Stimulated activated naive B cell treated with anti-CD40 and anti-IgM and Interleukin-4, amounts not matched to agents 10 μg/mL and 1 μg/mL and 100 μg/mL, for 72 hours (primary cell): Measurements from ENCODE around the gene TNFRSF13B.
"Not testable (repeated sequence)": the region's sequence is repeated elsewhere in the genome, so short reads cannot be mapped to it uniquely, and the experiment has no call there.

ENCODE experiments used
- ATAC-seq, 2 donors: fragments of 150-1000 bp; cut with Tn5 transposase; replicated peaks; 2 replicates each; pipeline ENCODE4 v1.10.0; 2021; ENCODE audit warnings: moderate library complexity in 1 of 2
- DNase-seq: peaks from one replicate; pipeline ENCODE4 v3.0.0; 2021
- H3K27ac Mint-ChIP-seq: one replicate; pipeline ENCODE4 v1.8.0; 2022; ENCODE audit warnings: mild to moderate bottlenecking, mixed read lengths
- H3K27me3 Mint-ChIP-seq, 2 donors: one replicate each; pipeline ENCODE4 v1.8.0; 2022; ENCODE audit warnings: mixed read lengths in 2 of 2
- H3K36me3 Mint-ChIP-seq, 2 donors: one replicate each; pipeline ENCODE4 v1.8.0; 2022; ENCODE audit warnings: mixed read lengths in 2 of 2, mild to moderate bottlenecking in 1 of 2
- H3K4me1 Mint-ChIP-seq, 2 donors: one replicate each; pipeline ENCODE4 v1.8.0; 2022; ENCODE audit warnings: mixed read lengths in 2 of 2, mild to moderate bottlenecking in 1 of 2
- H3K4me3 Mint-ChIP-seq, 2 donors: one replicate each; pipeline ENCODE4 v1.8.0; 2022; ENCODE audit warnings: mild to moderate bottlenecking in 2 of 2, mixed read lengths in 2 of 2, moderate library complexity in 1 of 2
- H3K9me3 Mint-ChIP-seq, 2 donors: one replicate each; pipeline ENCODE4 v1.8.0; 2022; ENCODE audit warnings: mixed read lengths in 2 of 2, mild to moderate bottlenecking in 1 of 2

The TNFRSF13B gene

DNA sequence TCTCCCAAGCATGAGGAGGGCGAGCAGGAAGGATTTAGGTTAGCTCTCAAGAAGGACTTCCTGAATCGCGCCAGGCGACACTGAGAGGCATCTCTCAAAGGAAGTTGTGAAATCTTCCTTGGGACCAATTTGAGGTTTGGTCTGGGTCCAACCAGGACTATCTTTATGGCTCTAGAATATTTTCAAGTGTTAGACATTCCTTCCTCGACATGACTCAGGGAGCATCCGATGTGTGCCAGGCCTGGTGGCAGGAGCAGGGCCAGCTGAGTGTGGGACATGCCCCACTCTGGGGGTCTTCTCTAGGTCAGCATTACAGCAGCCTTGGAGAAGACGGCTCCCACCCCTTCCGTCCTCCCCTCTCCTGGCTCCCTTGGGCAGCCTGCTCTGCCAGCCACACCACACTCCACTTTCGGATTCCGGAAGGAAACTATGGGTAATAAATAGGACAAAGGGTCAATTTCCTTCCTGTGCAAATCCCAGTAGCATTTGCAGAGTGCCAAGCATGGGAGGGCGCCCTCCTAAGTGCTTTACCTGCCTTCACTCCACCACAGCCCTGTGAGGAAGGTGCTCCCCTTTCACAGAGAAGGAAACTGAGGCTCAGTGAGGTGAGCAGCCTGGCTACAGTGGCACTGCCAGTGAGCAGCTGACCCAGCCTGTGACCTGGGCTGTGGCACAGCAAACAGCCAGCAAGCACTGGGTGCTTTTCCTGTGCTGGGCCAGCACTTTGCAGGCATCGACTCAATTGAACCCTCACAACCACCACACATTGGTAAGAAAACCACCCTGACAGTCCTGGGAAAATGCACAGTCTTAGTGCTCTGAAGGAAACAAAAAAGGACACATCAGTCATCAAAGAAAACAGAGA is 39.4 kb upstream of the TNFRSF13B start:
- not testable (repeated sequence) for H3K4me3 Mint-ChIP-seq, H3K27ac Mint-ChIP-seq, DNase-seq, H3K9me3 Mint-ChIP-seq, ATAC-seq, H3K27me3 Mint-ChIP-seq, H3K36me3 Mint-ChIP-seq
- H3K4me1 Mint-ChIP-seq, result peaks cover 4 to 14% of the 10 kb centered on the region in 2 donors

DNA sequence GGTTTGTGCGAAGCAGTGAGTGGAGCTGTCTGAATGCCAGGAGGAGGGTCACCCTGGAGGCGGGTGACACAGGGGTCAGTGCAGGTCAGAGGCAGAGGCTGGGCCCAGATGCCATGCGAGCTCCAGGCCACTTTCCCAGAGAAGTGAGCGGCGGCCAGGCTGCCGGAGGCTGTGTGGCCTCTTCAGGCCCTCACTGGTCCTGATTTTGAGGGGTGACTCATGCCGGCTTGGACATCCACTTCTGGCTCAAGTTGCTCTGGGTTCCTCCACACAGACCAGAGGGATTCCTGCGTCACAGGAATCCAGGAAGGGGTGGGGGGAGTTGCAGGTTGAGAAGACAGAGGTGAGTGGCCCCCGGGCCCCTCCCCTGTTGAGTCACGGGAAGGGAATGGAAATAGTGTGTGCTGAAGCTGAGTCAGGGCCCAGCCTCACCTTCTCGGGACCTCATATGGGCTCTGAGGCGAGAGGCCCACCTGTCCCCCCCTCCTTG is 38.7 kb upstream of the TNFRSF13B start:
- not testable (repeated sequence) for H3K27me3 Mint-ChIP-seq, H3K27ac Mint-ChIP-seq, H3K36me3 Mint-ChIP-seq, DNase-seq, H3K4me1 Mint-ChIP-seq, H3K9me3 Mint-ChIP-seq, H3K4me3 Mint-ChIP-seq, ATAC-seq

DNA sequence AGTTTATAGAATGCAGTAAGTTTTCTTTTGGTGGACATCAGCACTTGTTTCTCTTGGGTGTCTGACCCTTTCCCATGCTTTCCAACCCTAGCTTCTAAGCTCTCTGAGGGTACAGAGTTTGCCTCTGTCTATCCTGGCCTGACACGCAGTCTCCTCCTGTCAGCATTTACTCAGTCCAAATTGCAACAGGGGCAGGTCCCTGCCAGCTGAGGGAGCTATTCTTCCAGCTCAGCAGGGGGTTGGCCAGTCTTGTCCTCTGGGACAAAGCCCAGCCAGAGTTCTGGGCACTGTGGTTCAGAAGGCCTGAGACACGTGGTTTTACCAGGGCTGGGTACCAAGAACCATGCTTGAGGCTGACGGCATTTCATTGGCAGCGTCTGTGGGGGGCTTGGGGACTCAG is 38.1 kb upstream of the TNFRSF13B start:
- H3K27me3 Mint-ChIP-seq, H3K36me3 Mint-ChIP-seq, H3K9me3 Mint-ChIP-seq, H3K4me1 Mint-ChIP-seq, H3K4me3 Mint-ChIP-seq, H3K27ac Mint-ChIP-seq, ATAC-seq, DNase-seq: not testable (repeated sequence)

DNA sequence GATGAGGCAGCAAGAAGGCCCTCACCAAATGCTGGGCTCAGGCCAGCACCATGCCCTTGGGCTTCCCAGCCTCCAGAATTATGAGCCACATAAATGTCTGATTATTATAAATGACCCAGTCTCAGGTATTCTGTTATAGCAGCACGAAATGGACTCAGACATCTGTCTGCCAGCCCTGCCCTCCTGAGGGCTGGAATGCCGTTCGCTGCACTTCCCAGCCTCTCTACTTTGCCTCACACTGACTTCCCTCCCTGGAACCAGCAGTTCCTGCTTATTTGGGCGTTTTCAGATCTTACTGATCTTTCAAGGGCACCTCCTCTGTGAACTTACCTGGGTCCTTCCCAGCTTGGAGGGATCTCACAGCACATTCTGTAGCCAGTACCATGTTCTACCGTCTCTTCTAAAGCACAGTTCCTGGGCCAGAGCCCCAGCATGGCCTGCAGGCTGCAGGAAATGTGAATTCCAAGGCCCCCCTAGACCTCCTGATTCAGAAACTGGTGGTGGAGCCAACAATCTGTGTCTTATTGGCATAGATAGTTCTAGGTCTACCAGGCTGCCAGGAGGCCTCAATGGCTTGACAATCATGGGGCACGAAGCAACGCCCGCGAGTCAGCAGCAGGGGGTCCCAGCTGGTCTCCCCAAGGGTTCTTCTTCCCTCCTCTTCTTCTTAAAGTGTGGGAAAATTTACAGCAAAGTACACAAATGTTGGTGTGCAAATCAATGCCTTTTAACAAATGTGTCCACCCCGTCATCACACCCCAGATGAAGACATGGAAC is 36.9 kb upstream of the TNFRSF13B start:
- not testable (repeated sequence) for H3K27ac Mint-ChIP-seq, DNase-seq

DNA sequence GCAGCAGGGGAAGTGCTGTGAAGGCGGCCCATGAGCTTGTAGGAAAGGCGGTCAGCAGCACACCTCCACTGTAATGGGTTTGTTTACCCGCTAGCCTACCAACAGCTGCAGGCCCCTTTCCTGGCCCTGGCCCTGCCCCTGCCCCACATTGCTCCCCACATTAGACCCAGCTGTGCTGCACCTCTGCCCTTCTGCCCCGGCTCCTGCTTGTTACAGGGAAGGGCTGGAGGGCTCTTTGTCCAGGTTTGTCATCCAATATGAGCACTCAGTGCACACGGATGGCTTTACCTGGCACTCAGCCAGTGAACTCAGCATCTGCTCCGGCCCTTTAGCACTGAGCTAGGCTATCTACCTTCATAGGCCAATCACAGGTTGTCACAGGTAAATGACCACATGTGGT is 36.0 kb upstream of the TNFRSF13B start:
- H3K27ac Mint-ChIP-seq, H3K4me1 Mint-ChIP-seq, H3K4me3 Mint-ChIP-seq, H3K36me3 Mint-ChIP-seq, H3K9me3 Mint-ChIP-seq, DNase-seq, H3K27me3 Mint-ChIP-seq, ATAC-seq: not testable (repeated sequence)

More for the DNA sequence above, 36.9 kb upstream of the TNFRSF13B start:
- not testable (repeated sequence) for ATAC-seq, H3K9me3 Mint-ChIP-seq, H3K36me3 Mint-ChIP-seq, H3K4me1 Mint-ChIP-seq, H3K4me3 Mint-ChIP-seq, H3K27me3 Mint-ChIP-seq

DNA sequence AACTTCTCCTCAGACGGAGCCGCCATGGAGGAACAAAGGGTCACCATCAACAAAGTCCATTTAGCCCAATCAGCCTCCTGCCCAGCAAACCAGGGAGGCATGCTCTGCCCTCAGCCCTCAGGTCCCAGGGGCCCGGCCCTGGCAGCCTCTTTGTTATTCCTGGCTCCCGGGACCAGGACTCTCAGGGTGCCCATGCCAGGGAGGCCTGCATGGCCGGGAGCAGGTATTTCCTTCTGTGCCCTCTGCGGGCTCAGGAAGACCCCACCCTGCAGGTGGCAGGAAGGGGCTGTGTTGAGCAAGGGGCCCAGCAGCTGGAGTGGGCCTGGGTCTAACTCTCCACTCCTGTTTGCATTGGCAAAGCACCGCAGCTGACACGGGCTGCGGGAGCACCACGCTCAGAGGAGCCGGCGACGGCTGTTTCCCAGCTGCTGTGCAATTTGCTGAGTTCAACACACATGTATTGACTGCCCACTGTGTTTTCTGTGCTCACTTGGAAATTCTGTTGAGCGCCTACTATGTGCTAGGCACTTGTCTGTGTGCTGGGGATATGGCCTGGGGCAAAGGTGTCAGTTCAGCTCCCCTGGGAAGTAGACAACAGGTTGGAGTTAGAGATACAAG is 33.2 kb upstream of the TNFRSF13B start:
- H3K27me3 Mint-ChIP-seq, H3K4me3 Mint-ChIP-seq, H3K9me3 Mint-ChIP-seq, H3K36me3 Mint-ChIP-seq, H3K27ac Mint-ChIP-seq, H3K4me1 Mint-ChIP-seq, DNase-seq, ATAC-seq: not testable (repeated sequence)

DNA sequence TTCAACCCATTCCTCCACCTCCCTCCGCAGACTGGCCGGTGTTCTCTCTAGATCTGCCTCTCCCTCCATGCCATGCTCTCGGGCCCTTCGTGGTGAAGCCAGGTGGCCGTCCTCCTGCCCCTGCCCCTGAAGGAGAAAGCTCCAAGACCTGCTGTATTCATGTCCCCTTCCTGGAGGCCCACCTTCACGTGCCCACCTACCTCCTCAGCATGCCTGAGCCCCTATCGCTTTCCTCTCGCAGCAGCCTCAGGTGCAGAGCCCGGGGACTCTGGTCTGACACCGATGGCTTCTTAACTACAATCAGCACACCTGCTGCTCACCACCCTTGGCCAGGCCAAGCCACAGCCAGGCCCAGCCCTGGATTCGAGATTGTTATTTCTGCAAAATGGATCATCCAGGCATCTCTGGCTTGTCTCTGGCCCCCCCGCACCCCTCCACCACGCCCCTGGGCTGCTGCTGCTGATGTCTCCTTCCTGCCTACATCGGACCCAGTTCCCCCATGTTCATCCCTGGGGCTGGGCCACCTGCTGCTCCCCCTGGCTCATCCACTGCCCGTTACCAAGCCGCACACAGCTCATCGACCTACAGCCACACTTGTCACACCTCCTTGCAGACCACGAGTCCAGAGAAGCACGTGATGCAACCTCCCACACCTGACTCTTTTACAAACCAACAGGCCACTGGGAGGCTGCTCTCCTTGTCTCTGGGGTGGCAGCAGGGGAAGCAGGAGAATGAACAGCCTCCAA is 32.5 kb upstream of the TNFRSF13B start:
- Mint-ChIP-seq H3K4me1 (peaks cover 5 to 7% of the 10 kb centered on the region in 2 donors), H3K9me3 (no peaks in the 10 kb centered on the region), H3K4me3 (no peak overlapping the region), H3K36me3 (peaks cover 0 to 1% of the 10 kb centered on the region in 2 donors), H3K27me3 (no peaks in the 10 kb centered on the region), H3K27ac (no peak overlapping the region)
- DNase-seq (no peak), ATAC-seq (no peak)

DNA sequence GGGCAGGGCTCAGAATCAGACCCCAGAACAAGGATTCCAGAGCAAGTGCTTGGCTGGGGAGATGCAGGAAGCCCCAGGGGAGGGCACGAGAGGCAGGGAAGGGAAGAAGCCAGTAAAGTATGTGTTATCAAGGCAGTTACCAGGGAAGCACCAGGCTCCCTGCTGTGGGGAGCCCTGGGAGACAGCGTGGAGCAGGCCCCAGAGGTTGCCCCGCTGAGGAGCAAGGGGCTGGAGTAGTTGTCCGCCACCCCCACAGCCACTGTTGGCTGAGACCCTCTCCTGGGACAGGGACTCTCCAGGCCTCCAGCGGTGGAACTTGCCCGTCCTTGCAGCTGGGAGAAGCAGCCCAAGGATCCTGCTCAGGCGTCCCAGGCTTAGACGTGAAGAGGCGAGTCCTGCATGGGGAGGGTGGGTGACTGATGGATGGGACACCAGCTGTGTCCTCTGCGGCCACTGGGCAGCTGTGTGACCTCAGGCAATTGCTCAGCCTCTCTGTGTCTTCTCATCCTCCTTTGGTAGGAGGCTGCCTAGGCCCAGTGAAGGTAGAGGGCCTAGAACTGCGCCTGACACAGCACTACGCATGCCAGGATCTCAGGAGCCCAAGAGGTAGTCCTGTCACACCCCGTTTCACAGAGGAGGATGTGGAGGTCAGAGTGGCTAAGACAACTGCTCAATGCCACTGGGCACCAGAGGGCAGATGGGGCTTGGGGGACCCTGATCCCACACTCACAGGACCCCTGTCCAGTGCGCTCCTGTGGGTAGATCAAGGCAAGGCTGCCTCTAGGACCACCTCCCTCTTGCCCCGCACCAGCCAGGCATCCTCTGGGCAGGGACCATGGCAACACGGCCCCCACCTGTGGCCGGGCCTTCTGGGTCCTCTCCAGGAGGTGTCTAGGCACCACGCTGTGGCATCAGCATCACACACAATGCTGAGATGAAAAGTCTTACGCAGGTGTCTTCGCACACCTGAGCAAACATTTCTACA is 31.1 kb upstream of the TNFRSF13B start:
- not testable (repeated sequence) for H3K4me1 Mint-ChIP-seq, H3K27ac Mint-ChIP-seq, H3K4me3 Mint-ChIP-seq, H3K36me3 Mint-ChIP-seq, DNase-seq, H3K9me3 Mint-ChIP-seq, ATAC-seq, H3K27me3 Mint-ChIP-seq

DNA sequence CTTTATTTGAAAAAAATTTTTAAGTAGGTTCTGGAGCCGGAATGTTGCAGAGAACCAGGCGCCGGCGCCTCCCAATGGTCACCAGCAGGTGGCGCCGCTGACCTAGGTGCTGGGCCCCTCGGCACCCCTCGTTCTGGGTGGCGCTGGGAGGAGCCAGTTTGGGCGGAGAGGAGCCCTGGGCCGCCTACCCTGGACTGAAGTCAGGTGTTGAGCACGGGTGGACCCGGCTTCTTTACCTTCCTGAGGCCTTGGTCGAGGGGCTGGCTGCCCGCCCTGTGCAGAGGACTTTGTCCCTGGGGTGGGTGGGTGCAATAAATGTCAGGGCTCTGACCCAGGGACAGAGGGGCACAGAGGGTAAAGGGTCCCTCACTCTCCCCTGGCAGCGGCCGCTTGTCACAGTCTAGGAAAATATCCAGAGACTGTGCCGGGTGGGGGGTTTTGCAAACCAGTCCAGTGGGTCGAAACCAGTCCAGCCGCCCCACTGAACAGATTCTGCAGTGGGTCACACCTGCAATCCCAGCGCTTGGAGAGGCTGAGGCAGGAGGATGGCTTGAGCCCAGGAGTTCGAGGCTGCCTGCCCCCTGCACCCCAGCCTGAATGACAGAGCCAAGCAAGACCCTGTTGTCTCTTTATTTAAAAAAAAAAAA is 30.1 kb upstream of the TNFRSF13B start:
- Mint-ChIP-seq H3K27ac (no peak overlapping the region), H3K9me3 (no peaks in the 10 kb centered on the region), H3K4me1 (peaks cover 5 to 7% of the 10 kb centered on the region in 2 donors), H3K36me3 (peaks cover 0 to 1% of the 10 kb centered on the region in 2 donors), H3K27me3 (no peaks in the 10 kb centered on the region), H3K4me3 (no peak overlapping the region)
- DNase-seq (peak; percentile 66), ATAC-seq (peak; percentile 97 to 98)

DNA sequence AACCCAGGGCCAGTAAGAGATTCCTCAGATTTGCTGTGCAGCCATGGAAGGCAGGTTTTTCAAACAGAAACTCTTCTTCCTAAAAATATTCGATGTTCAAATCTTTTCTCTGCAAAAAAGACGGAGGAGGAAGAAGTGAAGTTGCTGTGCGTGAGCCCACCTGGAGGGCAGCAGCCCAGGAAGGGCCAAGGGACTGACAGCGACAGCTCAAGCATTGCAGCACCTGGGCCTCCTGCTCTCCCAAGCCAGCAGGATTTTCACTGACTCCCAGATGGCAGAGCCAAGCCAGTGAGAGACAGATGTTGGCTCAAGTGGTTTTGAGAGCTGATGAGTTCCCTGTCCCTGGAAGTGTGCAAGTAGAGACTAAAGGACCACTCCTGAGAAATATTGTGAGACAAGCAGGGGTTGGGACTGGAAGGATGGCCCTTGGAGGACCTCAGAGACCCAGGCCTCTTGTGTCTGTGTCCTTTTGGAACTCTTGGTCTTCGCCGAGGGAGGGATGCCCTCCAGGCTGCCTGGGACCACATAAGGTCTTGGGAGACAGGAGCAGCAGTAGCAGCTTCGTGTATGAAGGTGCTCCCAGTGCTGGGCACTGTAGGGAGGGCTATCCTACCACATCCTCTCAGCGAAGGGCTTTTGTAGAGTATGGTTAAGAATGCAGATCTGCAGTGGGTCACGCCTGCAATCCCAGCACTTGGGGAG is 29.3 kb upstream of the TNFRSF13B start:
- Mint-ChIP-seq H3K4me1 (peaks cover 5 to 7% of the 10 kb centered on the region in 2 donors), H3K36me3 (no peaks in the 10 kb centered on the region), H3K27me3 (no peaks in the 10 kb centered on the region), H3K27ac (no peak overlapping the region), H3K9me3 (no peaks in the 10 kb centered on the region), H3K4me3 (no peak overlapping the region)
- no peak for DNase-seq
- peak; percentile 21 to 30 for ATAC-seq

DNA sequence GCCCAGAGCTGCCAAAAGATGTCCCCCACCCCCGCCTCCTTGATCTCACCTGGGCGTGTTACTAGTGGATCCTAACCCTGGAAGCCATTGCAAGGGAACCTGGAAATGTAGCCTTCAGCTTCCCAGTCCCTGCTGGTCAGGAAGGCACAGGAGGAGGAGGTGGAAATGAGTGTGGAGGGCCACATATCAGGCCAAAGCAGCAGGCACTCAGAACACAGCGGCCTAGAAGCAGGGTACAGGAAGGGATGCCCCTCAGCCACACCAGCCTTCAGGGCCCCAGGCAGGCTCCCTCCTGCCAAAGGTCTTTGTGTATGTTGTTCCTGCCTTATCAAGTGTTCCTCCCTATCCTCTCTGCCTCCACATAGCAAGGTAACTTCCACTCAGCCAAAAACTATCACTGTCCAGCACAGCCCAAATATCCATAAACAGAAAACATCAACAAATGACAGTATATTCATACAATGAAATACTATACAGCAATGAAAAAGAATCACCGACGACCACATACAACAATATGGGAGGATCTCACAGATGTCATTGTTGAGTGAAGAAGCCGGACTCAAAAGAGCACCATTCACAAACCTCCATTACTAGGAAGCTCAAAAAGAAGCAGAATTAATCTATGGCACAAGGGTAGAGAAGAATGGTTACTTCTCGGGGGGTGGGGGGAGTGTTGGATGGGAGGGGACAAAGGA is 28.2 kb upstream of the TNFRSF13B start:
- Mint-ChIP-seq H3K36me3 (no peaks in the 10 kb centered on the region), H3K27ac (no peak overlapping the region), H3K9me3 (no peaks in the 10 kb centered on the region), H3K4me3 (no peak overlapping the region), H3K27me3 (no peaks in the 10 kb centered on the region), H3K4me1 (peaks cover 5 to 7% of the 10 kb centered on the region in 2 donors)
- ATAC-seq (no peak), DNase-seq (no peak)
